Fibroblast of the conjunctiva (primary cell): Measurements from ENCODE around the gene RNF103.

Experiments used
- DNase-seq: peaks from one replicate; pipeline ENCODE4 v3.0.0-alpha.2; 2010; ENCODE audit warnings: low read depth

Gene RNF103

DNA sequence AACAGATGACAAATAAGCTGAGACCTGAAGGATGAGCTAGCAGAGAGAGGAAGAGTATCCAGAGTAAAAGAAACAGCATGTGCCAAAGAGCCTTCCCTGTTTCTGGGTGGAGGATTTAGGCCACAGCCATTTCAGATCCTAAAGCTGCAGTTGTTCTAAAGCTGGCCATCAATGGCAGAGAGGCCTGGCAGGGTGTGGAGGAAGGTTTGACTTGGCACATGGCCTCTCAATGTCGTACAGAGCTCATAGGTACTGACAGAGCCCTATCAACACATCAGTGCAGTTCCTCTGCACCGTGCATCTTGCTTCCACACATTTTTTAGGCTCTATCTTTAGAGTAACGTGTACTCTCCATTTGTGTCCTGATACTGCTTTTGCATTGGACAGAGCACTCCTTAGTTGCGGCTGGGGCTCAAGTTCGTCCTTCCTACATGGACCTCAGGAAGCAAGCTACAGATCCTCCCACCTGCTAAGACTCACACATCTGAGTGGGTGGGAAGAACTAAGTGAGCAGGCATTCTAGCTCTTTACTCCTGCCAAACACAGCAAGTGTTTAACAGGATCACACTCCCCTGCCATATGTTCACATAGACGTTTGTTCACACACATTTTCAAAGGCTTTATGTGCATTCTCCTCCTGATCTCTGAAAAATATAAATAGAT, 57.4 kb downstream of the RNF103 start:
- no peak for DNase-seq

DNA sequence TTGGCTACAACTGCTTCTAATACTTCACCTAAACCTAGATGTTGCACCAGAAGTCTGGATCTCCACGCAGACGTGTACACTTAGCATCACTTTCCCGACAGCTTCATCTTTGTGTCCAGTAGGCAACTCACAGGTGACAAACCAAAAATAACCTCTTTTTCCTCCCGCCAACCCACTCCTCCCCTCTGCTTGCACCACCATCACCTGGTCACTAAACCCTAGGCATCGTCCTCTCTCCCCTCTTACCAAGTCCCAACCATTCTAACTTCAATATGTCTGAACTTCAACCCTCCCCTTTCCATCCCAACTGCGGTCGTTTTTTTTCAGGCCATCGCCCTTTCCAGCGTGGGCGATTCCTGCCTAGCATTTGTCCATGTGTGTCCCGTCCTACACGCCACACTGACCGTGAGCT, 60.0 kb downstream of the RNF103 start:
- DNase-seq = no peak

DNA sequence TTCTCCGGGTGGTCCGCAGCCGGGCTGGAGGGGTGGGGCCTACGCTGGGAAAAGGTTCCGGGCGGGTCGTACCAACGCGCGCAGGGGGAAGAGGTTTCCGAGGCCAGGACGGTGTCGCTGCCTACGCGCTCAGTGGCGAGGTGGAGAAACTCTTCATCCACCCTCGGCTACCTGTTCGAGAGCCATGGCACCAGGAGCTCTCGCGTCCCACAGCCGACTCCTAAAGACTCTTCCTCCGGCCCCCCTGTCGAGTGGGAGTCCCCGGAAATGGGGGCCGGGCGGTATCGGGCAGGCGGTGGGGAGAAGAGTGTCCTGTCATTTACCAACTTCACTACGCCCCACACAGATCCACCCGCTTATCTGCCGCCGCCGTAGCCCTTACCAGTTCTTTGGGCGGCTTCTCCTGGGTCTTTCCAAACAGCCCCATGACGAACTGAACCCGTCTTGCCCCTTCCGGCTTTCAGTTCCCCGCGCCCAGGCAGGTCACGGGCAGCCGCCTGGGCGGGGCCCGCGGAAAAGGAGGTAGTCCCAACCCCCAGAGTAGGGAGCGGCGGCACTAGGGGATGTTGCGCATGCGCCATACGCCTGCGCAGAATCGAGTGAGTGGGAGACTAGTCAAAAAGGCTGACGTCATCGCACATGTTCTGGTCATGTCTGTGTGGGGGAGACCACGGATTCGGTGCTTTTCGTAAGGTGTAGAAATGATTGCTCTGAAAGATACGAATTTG, 60.6 kb downstream of the RNF103 start, which contains the start of gene CHMP3:
TSS of gene CHMP3 (minus strand) at position 522 of the 728 bp plus-strand sequence. CDS start at position 427, 95 bp downstream.
- DNase-seq = peak; percentile 95

DNA sequence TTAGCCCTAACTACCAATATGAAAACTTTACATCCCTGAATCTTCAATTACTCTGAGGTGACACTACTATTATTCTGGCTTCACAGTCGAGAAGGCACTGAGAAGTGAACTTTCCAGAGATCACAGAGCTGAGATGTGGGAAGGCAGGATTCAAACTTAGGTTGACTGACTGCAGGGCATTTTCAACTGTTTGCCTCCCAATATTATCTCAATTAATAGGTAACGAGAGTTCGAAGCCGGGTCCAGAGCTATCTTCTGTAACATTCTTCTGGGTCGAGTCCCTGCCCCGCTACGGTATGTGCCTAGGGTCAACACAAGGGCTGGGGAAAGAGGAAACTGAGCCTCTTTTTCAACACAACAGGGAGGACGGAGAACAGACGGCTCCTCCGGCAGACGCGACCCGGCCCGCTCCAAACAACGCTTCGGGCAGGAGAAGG, 61.2 kb downstream of the RNF103 start:
- DNase-seq = no peak

DNA sequence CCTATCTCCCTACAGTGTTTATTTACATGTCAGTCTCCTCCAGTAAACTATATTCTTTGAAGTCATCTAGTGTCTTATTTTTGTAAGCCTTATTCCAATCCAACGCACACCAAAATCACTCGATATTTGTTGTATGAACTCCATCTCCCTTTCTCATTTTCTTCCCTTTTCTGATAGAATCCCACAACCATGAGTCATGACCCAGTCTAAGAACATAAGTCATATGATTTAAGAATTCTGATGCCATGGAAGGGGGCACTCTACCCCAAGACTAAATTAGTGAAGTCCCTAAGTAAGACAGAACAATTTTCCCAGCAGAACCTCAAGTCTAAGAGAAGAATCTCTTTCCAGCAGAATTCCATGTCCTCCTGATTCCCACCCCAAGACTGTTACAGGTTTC, 65.8 kb downstream of the RNF103 start:
- no peak for DNase-seq

DNA sequence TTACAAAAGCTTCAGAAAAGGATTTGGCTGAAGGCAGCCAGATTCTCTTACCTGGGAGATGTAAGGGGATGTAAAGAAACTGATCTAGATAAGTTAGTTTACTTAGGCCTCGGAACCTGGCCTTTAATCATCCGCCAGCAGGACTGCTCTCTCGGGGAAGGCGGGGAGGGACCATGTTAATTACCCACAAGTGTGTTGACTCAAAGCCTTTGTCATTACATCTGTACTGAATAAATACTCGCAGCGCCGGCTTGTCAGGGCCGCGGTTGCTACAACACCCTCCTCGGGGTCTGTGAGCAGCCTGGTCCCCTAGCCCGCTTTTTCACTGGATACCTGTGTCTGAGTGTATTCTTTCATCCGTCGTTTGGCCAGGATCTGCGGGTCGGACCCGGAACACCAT, 67.2 kb downstream of the RNF103 start:
- DNase-seq = no peak
